Panc1 (cell line): ENCODE measurements around the gene CELF1. TPM values are rescaled to one million over a fixed set of nuclear protein-coding genes. Genes with fewer than 3 reads are reported as not detected.

Experiments used
- ATAC-seq: fragments of 200-7000 bp; cut with Tn5 transposase; 2 replicates; pipeline ENCODE4 v1.9.1; 2020; ENCODE audit warnings: mild to moderate bottlenecking, moderate library complexity
- BruUV-seq: library from RNA; stranded (reverse); fragments of 400-500 nt; replicated peaks from 2 replicates; lab custom pipeline; 2021; lab: Mats Ljungman, UMichigan
- CTCF ChIA-PET: fragments of 300-600 bp; sonication (Branson Sonifier 250); formaldehyde crosslinking; loops from one replicate; lab custom pipeline; 2022; ENCODE audit warnings: antibody characterized with exemption; lab: Charles Lee
- POLR2A ChIA-PET: fragments of 300-600 bp; sonication (Branson Sonifier 250); formaldehyde crosslinking; loops from one replicate; lab custom pipeline; 2022; ENCODE audit warnings: antibody characterized with exemption; lab: Charles Lee
- DNase-seq: peaks from one replicate; pipeline ENCODE4 v3.0.0-alpha.2; 2010; ENCODE audit warnings: low read depth, low spot score
- H3K27ac ChIP-seq: 2 replicates; pipeline ENCODE4 v1.5.1; 2011; ENCODE audit warnings: mild to moderate bottlenecking, low read length, inconsistent platforms
- H3K27me3 ChIP-seq: fragments of 200-500 bp; sonication (Bioruptor generic); 2 replicates; pipeline ENCODE4 v1.6.0; 2014; ENCODE audit warnings: low read length, inconsistent platforms; ENCODE audit not compliant: control insufficient read depth, insufficient read depth
- H3K36me3 ChIP-seq: fragments of 200-500 bp; sonication (Bioruptor generic); 2 replicates; pipeline ENCODE4 v1.5.1; 2014; ENCODE audit warnings: inconsistent platforms, mild to moderate bottlenecking, low read length, moderate library complexity; ENCODE audit not compliant: control insufficient read depth, insufficient read depth
- H3K4me1 ChIP-seq: 2 replicates; pipeline ENCODE4 v1.5.1; 2011; ENCODE audit warnings: inconsistent platforms, mild to moderate bottlenecking, low read length, moderate library complexity; ENCODE audit not compliant: control insufficient read depth, insufficient read depth
- H3K4me3 ChIP-seq, 2 experiments: 2 replicates each; pipeline ENCODE4 v1.5.1; 2011 to 2012; ENCODE audit warnings: low read depth in 2 of 2, low read length in 2 of 2, mild to moderate bottlenecking in 2 of 2, inconsistent platforms in 1 of 2, moderate library complexity in 1 of 2
- H3K9me3 ChIP-seq: fragments of 200-500 bp; sonication (Bioruptor generic); 2 replicates; pipeline ENCODE4 v1.5.1; 2014; ENCODE audit warnings: low read depth, mild to moderate bottlenecking, inconsistent platforms, low read length, moderate library complexity; ENCODE audit not compliant: control insufficient read depth, insufficient read depth
- POLR2AphosphoS5 ChIP-seq: IDR thresholded peaks from 2 replicates; pipeline ENCODE4 v1.6.1; 2012; ENCODE audit warnings: mild to moderate bottlenecking, low read depth, low read length, moderate library complexity
- SIN3A ChIP-seq: IDR thresholded peaks from 2 replicates; pipeline ENCODE4 v1.6.1; 2012; ENCODE audit warnings: low read depth, mild to moderate bottlenecking, low read length, moderate library complexity, borderline replicate concordance; ENCODE audit not compliant: insufficient read depth
- TCF7L2 ChIP-seq: IDR thresholded peaks from 2 replicates; pipeline ENCODE4 v1.6.1; 2011; ENCODE audit warnings: mild to moderate bottlenecking, low read depth, low read length, inconsistent platforms
- in situ Hi-C: cut with HindIII; loops from 2 replicates; pipeline ENCODE4 v1.10.0; 2016; ENCODE audit warnings: low sequenced_read_pairs, low pct_unique_long_range_greater_than_20kb
- intact Hi-C: fragments of 100-400 bp; cut with micrococcal nuclease; formaldehyde crosslinking; loops from one replicate; pipeline ENCODE4 v1.10.0; 2022; ENCODE audit not compliant: unreplicated experiment
- total RNA-seq: library from RNA; stranded (reverse); gene quantifications from one replicate; pipeline ENCODE4 v1.2.1, GENCODE V29; 2021; ENCODE audit not compliant: unreplicated experiment
- TF ChIP-seq, protein P1 (sequence below), 2 experiments: IDR thresholded peaks; 2 replicates each; pipeline ENCODE4 v1.6.1; 2011 to 2012; ENCODE audit warnings: low read depth in 2 of 2, control low read depth in 1 of 2, low read length in 1 of 2, mild to moderate bottlenecking in 1 of 2, moderate library complexity in 1 of 2; ENCODE audit not compliant: insufficient read depth in 1 of 2
- TF ChIP-seq, protein P2 (sequence below): fragments of 450-650 bp; IDR thresholded peaks from 2 replicates; pipeline ENCODE4 v1.5.1; 2017; ENCODE audit warnings: mild to moderate bottlenecking

CELF1 gene
- total RNA-seq, 1 experiment from 2014 or later, result 160 TPM

DNA sequence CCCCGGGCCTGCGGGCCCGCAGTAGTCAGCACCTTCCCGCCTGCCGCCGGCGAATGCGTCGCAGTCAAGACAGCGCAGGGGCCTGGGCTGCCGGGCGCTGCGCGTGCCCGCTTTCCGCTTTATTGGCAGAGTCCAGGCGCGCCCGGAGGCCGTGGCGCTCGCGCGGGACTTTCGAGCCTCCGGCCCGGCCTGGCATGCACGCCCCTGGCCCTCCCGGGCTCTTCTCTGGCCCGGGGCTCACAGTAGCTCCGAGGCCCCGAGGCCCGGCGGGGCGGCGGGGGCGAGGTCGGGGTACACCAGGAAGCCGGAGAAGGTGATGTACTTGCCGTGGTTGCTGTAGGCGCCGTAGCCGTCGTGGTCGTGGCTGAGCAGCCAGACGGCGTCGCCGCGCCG lies 36.6 kb upstream of the CELF1 start:
- Histone ChIP-seq H3K4me3 (no peak overlapping the region), H3K4me1 (peaks cover 4% of the 10 kb centered on the region), H3K27ac (no peak overlapping the region), H3K27me3 (peaks cover 6% of the 10 kb centered on the region; the same call in 1 of the 2 replicates), H3K36me3 (no peaks in the 10 kb centered on the region), H3K9me3 (no peaks in the 10 kb centered on the region)
- TF ChIP-seq SIN3A (no peak), POLR2AphosphoS5 (no peak), TCF7L2 (no peak)
- TF ChIP-seq, protein P1, sequence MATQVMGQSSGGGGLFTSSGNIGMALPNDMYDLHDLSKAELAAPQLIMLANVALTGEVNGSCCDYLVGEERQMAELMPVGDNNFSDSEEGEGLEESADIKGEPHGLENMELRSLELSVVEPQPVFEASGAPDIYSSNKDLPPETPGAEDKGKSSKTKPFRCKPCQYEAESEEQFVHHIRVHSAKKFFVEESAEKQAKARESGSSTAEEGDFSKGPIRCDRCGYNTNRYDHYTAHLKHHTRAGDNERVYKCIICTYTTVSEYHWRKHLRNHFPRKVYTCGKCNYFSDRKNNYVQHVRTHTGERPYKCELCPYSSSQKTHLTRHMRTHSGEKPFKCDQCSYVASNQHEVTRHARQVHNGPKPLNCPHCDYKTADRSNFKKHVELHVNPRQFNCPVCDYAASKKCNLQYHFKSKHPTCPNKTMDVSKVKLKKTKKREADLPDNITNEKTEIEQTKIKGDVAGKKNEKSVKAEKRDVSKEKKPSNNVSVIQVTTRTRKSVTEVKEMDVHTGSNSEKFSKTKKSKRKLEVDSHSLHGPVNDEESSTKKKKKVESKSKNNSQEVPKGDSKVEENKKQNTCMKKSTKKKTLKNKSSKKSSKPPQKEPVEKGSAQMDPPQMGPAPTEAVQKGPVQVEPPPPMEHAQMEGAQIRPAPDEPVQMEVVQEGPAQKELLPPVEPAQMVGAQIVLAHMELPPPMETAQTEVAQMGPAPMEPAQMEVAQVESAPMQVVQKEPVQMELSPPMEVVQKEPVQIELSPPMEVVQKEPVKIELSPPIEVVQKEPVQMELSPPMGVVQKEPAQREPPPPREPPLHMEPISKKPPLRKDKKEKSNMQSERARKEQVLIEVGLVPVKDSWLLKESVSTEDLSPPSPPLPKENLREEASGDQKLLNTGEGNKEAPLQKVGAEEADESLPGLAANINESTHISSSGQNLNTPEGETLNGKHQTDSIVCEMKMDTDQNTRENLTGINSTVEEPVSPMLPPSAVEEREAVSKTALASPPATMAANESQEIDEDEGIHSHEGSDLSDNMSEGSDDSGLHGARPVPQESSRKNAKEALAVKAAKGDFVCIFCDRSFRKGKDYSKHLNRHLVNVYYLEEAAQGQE (IDR thresholded peaks at IDR 0.05; ENCODE audit: insufficient read depth in 1 of 2, low read depth in 2 of 2, low read length in 1 of 2), result no peak
- TF ChIP-seq, protein P2, sequence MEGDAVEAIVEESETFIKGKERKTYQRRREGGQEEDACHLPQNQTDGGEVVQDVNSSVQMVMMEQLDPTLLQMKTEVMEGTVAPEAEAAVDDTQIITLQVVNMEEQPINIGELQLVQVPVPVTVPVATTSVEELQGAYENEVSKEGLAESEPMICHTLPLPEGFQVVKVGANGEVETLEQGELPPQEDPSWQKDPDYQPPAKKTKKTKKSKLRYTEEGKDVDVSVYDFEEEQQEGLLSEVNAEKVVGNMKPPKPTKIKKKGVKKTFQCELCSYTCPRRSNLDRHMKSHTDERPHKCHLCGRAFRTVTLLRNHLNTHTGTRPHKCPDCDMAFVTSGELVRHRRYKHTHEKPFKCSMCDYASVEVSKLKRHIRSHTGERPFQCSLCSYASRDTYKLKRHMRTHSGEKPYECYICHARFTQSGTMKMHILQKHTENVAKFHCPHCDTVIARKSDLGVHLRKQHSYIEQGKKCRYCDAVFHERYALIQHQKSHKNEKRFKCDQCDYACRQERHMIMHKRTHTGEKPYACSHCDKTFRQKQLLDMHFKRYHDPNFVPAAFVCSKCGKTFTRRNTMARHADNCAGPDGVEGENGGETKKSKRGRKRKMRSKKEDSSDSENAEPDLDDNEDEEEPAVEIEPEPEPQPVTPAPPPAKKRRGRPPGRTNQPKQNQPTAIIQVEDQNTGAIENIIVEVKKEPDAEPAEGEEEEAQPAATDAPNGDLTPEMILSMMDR, result no peak
- intact Hi-C loops, result no loop called here
- ChIA-PET CTCF (no interaction called here), POLR2A (no interaction called here)
- ATAC-seq, result no peak
- in situ Hi-C loops, result no loop called here
- BruUV-seq, result no TSS peak
- DNase-seq, result no peak

DNA sequence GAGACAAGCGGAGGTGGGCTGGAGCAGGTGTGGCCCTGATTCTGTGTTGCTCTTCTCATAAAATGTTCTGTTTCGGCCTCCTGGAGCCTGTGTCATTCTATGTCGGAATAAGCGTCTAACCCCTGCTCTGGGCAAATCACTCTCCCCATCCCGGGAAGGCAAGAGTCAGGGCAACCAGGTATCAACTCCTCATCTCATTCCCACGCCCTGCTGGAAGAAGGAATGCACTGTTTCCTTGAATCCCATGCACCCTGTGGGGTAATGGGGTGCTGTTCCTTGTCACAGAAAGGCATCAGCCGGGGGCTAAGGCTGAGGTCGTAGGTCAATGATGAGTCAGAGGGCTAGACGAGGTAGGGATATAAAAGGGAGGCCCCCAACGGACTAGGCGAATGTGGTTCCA lies 36.2 kb upstream of the CELF1 start:
- Histone ChIP-seq H3K9me3 (no peaks in the 10 kb centered on the region), H3K27me3 (peaks cover 6% of the 10 kb centered on the region; the same call in 1 of the 2 replicates), H3K27ac (no peak overlapping the region), H3K4me1 (peaks cover 4% of the 10 kb centered on the region), H3K4me3 (no peak overlapping the region), H3K36me3 (no peaks in the 10 kb centered on the region)
- in situ Hi-C loops (no loop called here), intact Hi-C loops (no loop called here)
- POLR2A ChIA-PET, result interaction anchor here (0.5 kb wide), 1 partner anchor 48 kb away, joined by 7 read pairs; no protein-coding TSS in a partner anchor
- CTCF ChIA-PET, result no interaction called here
- no TSS peak for BruUV-seq
- DNase-seq (no peak), ATAC-seq (no peak)
- TF ChIP-seq POLR2AphosphoS5 (no peak), TCF7L2 (no peak), SIN3A (no peak)
- TF ChIP-seq, protein P2, result no peak
- TF ChIP-seq, protein P1 (IDR thresholded peaks at IDR 0.05; ENCODE audit: insufficient read depth in 1 of 2, low read depth in 2 of 2, low read length in 1 of 2), result no peak
